OCI-LY1 (cell line): Measurements from ENCODE around the gene TRABD2B.

Source experiments
- H2AFZ ChIP-seq: fragments of 200-600 bp; sonication (generic), shearing (Covaris generic); 2 replicates; pipeline ENCODE4 v1.6.0; 2014; ENCODE audit warnings: antibody characterized with exemption, mild to moderate bottlenecking, low read length
- H3F3A ChIP-seq: fragments of 200-600 bp; sonication (generic), shearing (Covaris generic); 2 replicates; pipeline ENCODE4 v1.6.0; 2014; ENCODE audit warnings: mild to moderate bottlenecking, antibody characterized with exemption, low read length, moderate library complexity; ENCODE audit not compliant: insufficient read depth
- H3K27ac ChIP-seq: fragments of 200-600 bp; sonication (generic); 2 replicates; pipeline ENCODE4 v1.5.1; 2014; ENCODE audit warnings: low read length, mixed run types, mild to moderate bottlenecking, low read depth; ENCODE audit not compliant: poor library complexity, severe bottlenecking
- H3K27me3 ChIP-seq: fragments of 200-600 bp; sonication (generic); 2 replicates; pipeline ENCODE4 v1.6.0; 2014; ENCODE audit warnings: antibody characterized with exemption, mild to moderate bottlenecking, low read length, moderate library complexity; ENCODE audit not compliant: insufficient read depth
- H3K36me3 ChIP-seq: fragments of 200-600 bp; sonication (generic); 2 replicates; pipeline ENCODE4 v1.6.1; 2014; ENCODE audit warnings: mild to moderate bottlenecking, antibody characterized with exemption, low read length, moderate library complexity, mixed read lengths; ENCODE audit not compliant: insufficient read depth
- H3K4me1 ChIP-seq: fragments of 200-600 bp; sonication (generic); 2 replicates; pipeline ENCODE4 v1.5.1; 2014; ENCODE audit warnings: mild to moderate bottlenecking, low read length, moderate library complexity; ENCODE audit not compliant: insufficient read depth, severe bottlenecking
- H3K4me2 ChIP-seq: fragments of 200-600 bp; sonication (generic), shearing (Covaris generic); 2 replicates; pipeline ENCODE4 v1.6.1; 2014; ENCODE audit warnings: low read length
- H3K4me3 ChIP-seq: fragments of 200-600 bp; sonication (generic); 2 replicates; pipeline ENCODE4 v1.5.1; 2014; ENCODE audit warnings: low read length, low read depth, mild to moderate bottlenecking, mixed read lengths; ENCODE audit not compliant: poor library complexity, severe bottlenecking
- H3K79me2 ChIP-seq: fragments of 200-600 bp; shearing (Covaris generic); 2 replicates; pipeline ENCODE4 v1.6.1; 2016; ENCODE audit warnings: mixed run types, low read length, mixed read lengths; ENCODE audit not compliant: insufficient read depth
- H3K9ac ChIP-seq: fragments of 200-600 bp; sonication (generic), shearing (Covaris generic); 2 replicates; pipeline ENCODE4 v1.6.1; 2014; ENCODE audit warnings: mild to moderate bottlenecking, low read length, mixed read lengths
- H3K9me2 ChIP-seq: fragments of 200-600 bp; sonication (generic), shearing (Covaris generic); 2 replicates; pipeline ENCODE4 v1.6.1; 2014; ENCODE audit warnings: low read depth, mild to moderate bottlenecking, low read length, mixed read lengths
- H3K9me3 ChIP-seq: fragments of 200-600 bp; shearing (Covaris generic); 2 replicates; pipeline ENCODE4 v1.6.1; 2014; ENCODE audit warnings: low read length, mixed read lengths
- H4K20me1 ChIP-seq: fragments of 200-600 bp; sonication (generic), shearing (Covaris generic); 2 replicates; pipeline ENCODE4 v1.6.0; 2016; ENCODE audit warnings: mild to moderate bottlenecking, low read length; ENCODE audit not compliant: insufficient read depth
- CTCF ChIP-seq: fragments of 200-600 bp; sonication (generic), shearing (Covaris generic); IDR thresholded peaks from 2 replicates; pipeline ENCODE4 v1.5.1; 2017; ENCODE audit warnings: mild to moderate bottlenecking, antibody characterized with exemption, low read length, moderate library complexity, mixed read lengths
- EZH2 ChIP-seq: fragments of 200-600 bp; sonication (generic), shearing (Covaris generic); IDR thresholded peaks from 2 replicates; pipeline ENCODE4 v1.8.0; 2017; ENCODE audit warnings: borderline replicate concordance, mixed run types, mild to moderate bottlenecking, antibody characterized with exemption, low read length, moderate library complexity, mixed read lengths

The TRABD2B gene

GRCh38 chr1:48028218-48029069 is 31.3 kb upstream of the TRABD2B start:
- no peak for TF ChIP-seq CTCF
- no peak for TF ChIP-seq EZH2
- H3K27ac ChIP-seq: no peak overlapping the region
- no peaks in the 10 kb centered on the region for H3K79me2 ChIP-seq
- no peak overlapping the region for H3K4me3 ChIP-seq
- no peak overlapping the region for H2AFZ ChIP-seq
- H3K4me2 ChIP-seq: no peak overlapping the region
- H3F3A ChIP-seq: no peaks in the 10 kb centered on the region
- no peaks in the 10 kb centered on the region for H4K20me1 ChIP-seq
- no peaks in the 10 kb centered on the region for H3K27me3 ChIP-seq
- no peak overlapping the region for H3K9ac ChIP-seq
- H3K4me1 ChIP-seq: no peaks in the 10 kb centered on the region
- H3K9me3 ChIP-seq: no peaks in the 10 kb centered on the region
- no peaks in the 10 kb centered on the region for H3K36me3 ChIP-seq
- no peaks in the 10 kb centered on the region for H3K9me2 ChIP-seq

- Histone ChIP-seq H3K4me3 (no peak overlapping the region), H3K9ac (no peak overlapping the region), H3K9me2 (no peaks in the 10 kb centered on the region), H2AFZ (no peak overlapping the region), H3K36me3 (no peaks in the 10 kb centered on the region), H4K20me1 (no peaks in the 10 kb centered on the region), H3K79me2 (no peaks in the 10 kb centered on the region), H3K4me2 (no peak overlapping the region), H3K9me3 (no peaks in the 10 kb centered on the region), H3K27me3 (no peaks in the 10 kb centered on the region), H3F3A (no peaks in the 10 kb centered on the region), H3K4me1 (no peaks in the 10 kb centered on the region), H3K27ac (no peak overlapping the region)
- TF ChIP-seq EZH2 (no peak), CTCF (no peak)
Measured at GRCh38 chr1:48027533-48027835, 30.3 kb upstream of the TRABD2B start.

GRCh38 chr1:48026701-48027532 is 29.7 kb upstream of the TRABD2B start:
- Histone ChIP-seq H3K79me2 (no peaks in the 10 kb centered on the region), H3F3A (no peaks in the 10 kb centered on the region), H3K27me3 (no peaks in the 10 kb centered on the region), H3K4me1 (no peaks in the 10 kb centered on the region), H2AFZ (no peak overlapping the region), H3K4me3 (no peak overlapping the region), H4K20me1 (no peaks in the 10 kb centered on the region), H3K27ac (no peak overlapping the region), H3K9me3 (no peaks in the 10 kb centered on the region), H3K36me3 (no peaks in the 10 kb centered on the region), H3K9ac (no peak overlapping the region), H3K9me2 (no peaks in the 10 kb centered on the region), H3K4me2 (no peak overlapping the region)
- TF ChIP-seq CTCF: no peak
- no peak for TF ChIP-seq EZH2
